ENCODE measurements around the gene GGACT.

- no peak for TF ChIP-seq CTCF (IDR thresholded peaks at IDR 0.05; ENCODE audit: poor library complexity)
- no peak for TF ChIP-seq EZH2phosphoT487 (IDR thresholded peaks at IDR 0.05; ENCODE audit: low read depth, severe bottlenecking, unreplicated experiment)
Observed at GRCh38 chr13:100513987-100514670, 74.5 kb downstream of the GGACT start.

All from hepatocyte (in vitro differentiated cells).